Measurements from ENCODE around the gene PEX14. TPM values are rescaled to one million over a fixed set of nuclear protein-coding genes. Genes with fewer than 3 reads are reported as not detected.

PEX14 gene
- total RNA-seq, 2 experiments from 2014 or later, result 13.3 to 14.8 TPM

DNA sequence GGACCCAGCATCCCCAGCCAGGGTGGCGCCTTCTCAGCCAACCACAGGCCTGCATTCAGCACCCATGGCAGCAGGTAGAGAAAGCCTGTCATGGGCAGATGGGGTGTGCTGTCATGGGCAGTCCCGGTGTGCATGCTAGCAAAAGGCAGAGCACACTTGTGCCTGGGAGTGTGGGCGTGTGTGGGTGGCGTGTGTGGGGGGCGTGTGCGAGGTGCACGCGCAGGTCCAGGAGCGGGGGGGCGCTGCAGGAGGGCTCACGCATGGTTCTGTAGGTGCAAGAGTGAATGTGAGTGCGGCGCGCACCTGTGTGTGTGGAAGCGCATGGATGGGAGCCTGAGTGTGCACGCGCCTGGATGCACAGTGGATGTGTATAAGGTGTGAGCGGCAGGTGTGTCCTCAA lies 184.5 kb downstream of the PEX14 start:
- H3K9me3 Mint-ChIP-seq, result no peaks in the 10 kb centered on the region
- no peak overlapping the region for H3K27ac ChIP-seq (ENCODE audit: low read depth in 1 of 2, low read length in 2 of 2)
- H3K36me3 ChIP-seq (ENCODE audit: insufficient read depth, low read length), result peaks cover 3% of the 10 kb centered on the region
- ATAC-seq (ENCODE audit: poor library complexity) (no peak), DNase-seq (no peak)
- TF ChIP-seq, protein P1, sequence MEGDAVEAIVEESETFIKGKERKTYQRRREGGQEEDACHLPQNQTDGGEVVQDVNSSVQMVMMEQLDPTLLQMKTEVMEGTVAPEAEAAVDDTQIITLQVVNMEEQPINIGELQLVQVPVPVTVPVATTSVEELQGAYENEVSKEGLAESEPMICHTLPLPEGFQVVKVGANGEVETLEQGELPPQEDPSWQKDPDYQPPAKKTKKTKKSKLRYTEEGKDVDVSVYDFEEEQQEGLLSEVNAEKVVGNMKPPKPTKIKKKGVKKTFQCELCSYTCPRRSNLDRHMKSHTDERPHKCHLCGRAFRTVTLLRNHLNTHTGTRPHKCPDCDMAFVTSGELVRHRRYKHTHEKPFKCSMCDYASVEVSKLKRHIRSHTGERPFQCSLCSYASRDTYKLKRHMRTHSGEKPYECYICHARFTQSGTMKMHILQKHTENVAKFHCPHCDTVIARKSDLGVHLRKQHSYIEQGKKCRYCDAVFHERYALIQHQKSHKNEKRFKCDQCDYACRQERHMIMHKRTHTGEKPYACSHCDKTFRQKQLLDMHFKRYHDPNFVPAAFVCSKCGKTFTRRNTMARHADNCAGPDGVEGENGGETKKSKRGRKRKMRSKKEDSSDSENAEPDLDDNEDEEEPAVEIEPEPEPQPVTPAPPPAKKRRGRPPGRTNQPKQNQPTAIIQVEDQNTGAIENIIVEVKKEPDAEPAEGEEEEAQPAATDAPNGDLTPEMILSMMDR (IDR thresholded peaks at IDR 0.05), result no peak
- ChIA-PET POLR2A (no interaction called here), CTCF (no interaction called here)
- H3K4me3 ChIP-seq (ENCODE audit: low read length), result no peak overlapping the region
- no peaks in the 10 kb centered on the region for H3K4me1 ChIP-seq (ENCODE audit: insufficient read depth, low read length)
- no peak overlapping the region for H3K27ac Mint-ChIP-seq
- no peaks in the 10 kb centered on the region for H3K9me3 ChIP-seq (ENCODE audit: control insufficient read depth in 1 of 2, insufficient read depth in 1 of 2, low read length in 2 of 2)
- H3K4me3 Mint-ChIP-seq, result no peak overlapping the region
- intact Hi-C loops (cut with DNase I, micrococcal nuclease), result no loop called here
- no peaks in the 10 kb centered on the region for H3K27me3 Mint-ChIP-seq
- H3K4me1 Mint-ChIP-seq (ENCODE audit: low read depth), result no peaks in the 10 kb centered on the region
- H3K36me3 Mint-ChIP-seq (ENCODE audit: low read depth), result peaks cover 11% of the 10 kb centered on the region
- H3K27me3 ChIP-seq (ENCODE audit: control insufficient read depth in 1 of 2, insufficient read depth in 2 of 2, low read length in 2 of 2), result no peaks in the 10 kb centered on the region

DNA sequence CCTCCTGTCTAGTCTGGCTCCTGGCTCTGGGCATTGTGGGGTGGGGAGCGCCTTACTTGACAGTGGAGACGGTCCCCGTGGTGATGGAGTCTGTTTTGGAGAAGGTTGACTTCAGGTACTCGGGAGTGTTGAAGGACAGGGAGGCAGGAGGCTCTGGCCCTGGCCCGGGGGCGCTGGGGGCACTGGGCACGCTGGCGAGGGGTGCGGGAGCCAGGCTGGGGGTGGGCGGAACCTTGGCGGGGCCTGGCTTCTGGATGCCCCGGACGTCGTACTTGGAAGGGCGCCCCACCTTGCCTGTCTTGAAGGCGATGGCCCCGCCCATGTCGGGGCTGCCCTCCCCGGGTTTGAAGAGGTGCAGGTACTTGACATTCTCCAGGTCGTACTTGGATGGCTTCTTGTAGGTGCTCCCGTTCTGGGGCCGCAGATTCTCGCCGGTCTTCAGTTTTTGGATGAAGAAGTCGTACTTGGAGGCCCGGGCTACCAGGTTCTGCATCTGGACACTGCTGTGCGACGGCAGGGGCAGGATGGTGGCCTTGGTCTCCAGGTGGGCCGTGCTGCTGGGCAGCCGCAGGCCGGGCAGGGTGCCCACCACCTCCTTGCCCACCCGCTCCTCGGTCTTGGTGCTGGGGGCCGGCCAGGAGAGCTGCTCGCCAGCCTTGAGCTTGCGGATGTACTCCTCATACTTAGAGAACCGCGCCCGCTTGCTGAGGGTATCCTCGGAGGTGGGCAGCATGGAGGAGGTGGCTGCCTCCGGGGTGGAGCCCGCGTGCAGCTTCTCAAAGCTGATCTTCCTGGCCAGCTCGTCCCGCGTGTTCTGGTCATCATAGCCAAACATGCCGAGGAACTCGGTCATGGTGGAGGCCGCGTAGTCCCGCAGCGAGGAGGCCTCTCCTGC lies 185.1 kb downstream of the PEX14 start:
- Mint-ChIP-seq H3K27ac (no peak overlapping the region), H3K4me1 (ENCODE audit: low read depth) (no peaks in the 10 kb centered on the region), H3K36me3 (ENCODE audit: low read depth) (peaks cover 11% of the 10 kb centered on the region), H3K9me3 (no peaks in the 10 kb centered on the region), H3K4me3 (no peak overlapping the region), H3K27me3 (no peaks in the 10 kb centered on the region)
- H3K4me3 ChIP-seq (ENCODE audit: low read length), result no peak overlapping the region
- H3K9me3 ChIP-seq (ENCODE audit: control insufficient read depth in 1 of 2, insufficient read depth in 1 of 2, low read length in 2 of 2), result no peaks in the 10 kb centered on the region
- H3K36me3 ChIP-seq (ENCODE audit: insufficient read depth, low read length), result peaks cover 7% of the 10 kb centered on the region
- DNase-seq (no peak), ATAC-seq (ENCODE audit: poor library complexity) (no peak)
- H3K27ac ChIP-seq (ENCODE audit: low read depth in 1 of 2, low read length in 2 of 2), result no peak overlapping the region
- intact Hi-C loops (cut with DNase I, micrococcal nuclease), result no loop called here
- H3K4me1 ChIP-seq (ENCODE audit: insufficient read depth, low read length), result no peaks in the 10 kb centered on the region
- POLR2A ChIA-PET, result no interaction called here
- TF ChIP-seq, protein P1 (IDR thresholded peaks at IDR 0.05), result no peak
- no peaks in the 10 kb centered on the region for H3K27me3 ChIP-seq (ENCODE audit: control insufficient read depth in 1 of 2, insufficient read depth in 2 of 2, low read length in 2 of 2)
- CTCF ChIA-PET, result interaction anchor here (0.6 kb wide), 1 partner anchor 1534 kb away, joined by 3 read pairs; no protein-coding TSS in a partner anchor

DNA sequence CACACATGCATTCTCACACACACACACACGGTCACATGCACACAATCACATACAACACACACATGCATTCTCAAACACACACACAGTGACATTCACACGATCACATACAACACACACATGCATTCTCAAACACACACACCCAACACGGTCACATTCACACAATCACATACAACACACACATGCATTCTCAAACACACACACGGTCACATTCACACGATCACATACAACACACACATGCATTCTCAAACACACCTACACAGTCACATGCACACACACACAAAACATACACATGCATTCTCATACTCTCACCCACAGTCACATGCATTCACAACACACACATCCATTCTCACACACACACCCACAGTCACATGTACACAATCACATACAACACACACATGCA lies 186.7 kb downstream of the PEX14 start:
- CTCF ChIA-PET, result no interaction called here
- intact Hi-C loops (cut with DNase I, micrococcal nuclease), result no loop called here

More for the DNA sequence above, 186.7 kb downstream of the PEX14 start:
- TF ChIP-seq, protein P1 (IDR thresholded peaks at IDR 0.05), result no peak
- Histone ChIP-seq H3K36me3 (ENCODE audit: insufficient read depth, low read length) (peaks cover 11% of the 10 kb centered on the region), H3K27ac (ENCODE audit: low read depth in 1 of 2, low read length in 2 of 2) (no peak overlapping the region), H3K4me1 (ENCODE audit: insufficient read depth, low read length) (no peaks in the 10 kb centered on the region), H3K9me3 (ENCODE audit: control insufficient read depth in 1 of 2, insufficient read depth in 1 of 2, low read length in 2 of 2) (no peaks in the 10 kb centered on the region), H3K4me3 (ENCODE audit: low read length) (no peak overlapping the region), H3K27me3 (ENCODE audit: control insufficient read depth in 1 of 2, insufficient read depth in 2 of 2, low read length in 2 of 2) (no peaks in the 10 kb centered on the region)
- ATAC-seq (ENCODE audit: poor library complexity), result no peak
- Mint-ChIP-seq H3K36me3 (ENCODE audit: low read depth) (peaks cover 6% of the 10 kb centered on the region), H3K27me3 (no peaks in the 10 kb centered on the region), H3K27ac (no peak overlapping the region), H3K4me1 (ENCODE audit: low read depth) (no peaks in the 10 kb centered on the region), H3K4me3 (no peak overlapping the region), H3K9me3 (no peaks in the 10 kb centered on the region)
- no peak for DNase-seq
- POLR2A ChIA-PET, result no interaction called here
